HG02885 (cell line): Measurements from ENCODE around the gene THY1.
"Not testable (repeated sequence)": the region's sequence is repeated elsewhere in the genome, so short reads cannot be mapped to it uniquely, and the experiment has no call there.

Experiments
- ATAC-seq: cut with Tn5 transposase; IDR thresholded peaks from one replicate; pipeline ENCODE4 v1.9.1; 2021; ENCODE audit warnings: mild to moderate bottlenecking; ENCODE audit not compliant: unreplicated experiment, poor library complexity

THY1 gene

GRCh38 chr11:119446434-119446833 is 23.5 kb upstream of the THY1 start:
- no peak for ATAC-seq

- ATAC-seq, result no peak
These were observed 22.9 kb upstream of the THY1 start for GRCh38 chr11:119445850-119446249.

GRCh38 chr11:119445379-119445778 is 22.4 kb upstream of the THY1 start:
- no peak for ATAC-seq

GRCh38 chr11:119441898-119442243 is 18.9 kb upstream of the THY1 start:
- no peak for ATAC-seq

- no peak for ATAC-seq
These were observed 15.6 kb upstream of the THY1 start for GRCh38 chr11:119438599-119438998.

DNA sequence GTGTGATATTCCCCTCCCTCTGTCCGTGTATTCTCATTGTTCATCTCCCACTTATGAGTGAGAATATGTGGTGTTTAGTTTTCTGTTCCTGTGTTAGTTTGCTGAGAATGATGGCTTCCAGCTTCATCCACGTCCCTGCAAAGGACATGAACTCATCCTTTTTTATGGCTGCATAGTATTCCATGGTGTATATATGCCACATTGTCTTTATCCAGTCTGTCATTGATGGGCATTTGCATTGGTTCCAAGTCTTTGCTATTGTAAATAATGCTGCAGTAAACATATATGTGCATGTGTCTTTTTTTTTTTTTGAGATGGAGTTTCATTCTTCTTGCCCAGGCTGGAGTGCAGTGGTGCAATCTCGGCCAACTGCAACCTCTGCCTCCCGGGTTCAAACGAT is 14.5 kb upstream of the THY1 start:
- not testable (repeated sequence) for ATAC-seq

DNA sequence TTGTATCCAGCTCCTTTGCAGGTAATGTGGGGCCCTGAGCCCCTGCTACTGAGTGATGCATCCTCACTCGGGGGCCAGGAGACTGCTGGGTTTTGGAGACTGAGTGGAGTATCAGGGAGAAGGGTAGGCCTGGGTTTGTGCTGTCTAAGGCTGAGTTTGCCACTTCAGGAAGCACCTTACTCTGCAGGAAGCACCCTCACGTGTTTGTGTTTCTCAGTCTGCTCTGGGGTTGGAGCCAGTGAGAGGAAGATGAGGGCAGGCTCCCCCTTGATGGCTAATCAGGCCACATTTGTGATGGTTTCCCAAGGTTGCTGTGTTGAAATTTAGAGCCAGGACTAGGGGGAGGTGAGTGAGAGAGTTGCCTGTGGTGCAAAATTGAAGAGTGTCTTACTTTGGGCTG is 13.7 kb upstream of the THY1 start:
- ATAC-seq, result no peak

DNA sequence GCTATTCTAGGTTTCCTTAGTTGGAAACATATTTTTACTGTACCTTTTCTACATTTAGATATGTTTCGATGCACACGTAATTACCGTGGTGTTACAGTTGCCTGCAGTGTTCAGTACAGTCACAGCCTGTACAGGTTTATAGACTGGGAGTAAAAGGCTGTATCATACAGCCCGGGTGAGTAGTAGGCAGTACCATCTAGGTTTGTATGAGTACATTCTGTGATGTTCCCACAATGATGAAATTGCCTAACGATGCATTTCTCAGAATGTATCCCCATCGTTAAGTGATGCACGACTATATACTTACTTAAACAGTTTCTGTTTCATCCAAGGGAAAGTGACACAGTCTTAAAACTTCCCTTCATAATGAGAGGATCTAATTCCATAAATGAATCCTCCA is 13.1 kb upstream of the THY1 start:
- ATAC-seq, result no peak

DNA sequence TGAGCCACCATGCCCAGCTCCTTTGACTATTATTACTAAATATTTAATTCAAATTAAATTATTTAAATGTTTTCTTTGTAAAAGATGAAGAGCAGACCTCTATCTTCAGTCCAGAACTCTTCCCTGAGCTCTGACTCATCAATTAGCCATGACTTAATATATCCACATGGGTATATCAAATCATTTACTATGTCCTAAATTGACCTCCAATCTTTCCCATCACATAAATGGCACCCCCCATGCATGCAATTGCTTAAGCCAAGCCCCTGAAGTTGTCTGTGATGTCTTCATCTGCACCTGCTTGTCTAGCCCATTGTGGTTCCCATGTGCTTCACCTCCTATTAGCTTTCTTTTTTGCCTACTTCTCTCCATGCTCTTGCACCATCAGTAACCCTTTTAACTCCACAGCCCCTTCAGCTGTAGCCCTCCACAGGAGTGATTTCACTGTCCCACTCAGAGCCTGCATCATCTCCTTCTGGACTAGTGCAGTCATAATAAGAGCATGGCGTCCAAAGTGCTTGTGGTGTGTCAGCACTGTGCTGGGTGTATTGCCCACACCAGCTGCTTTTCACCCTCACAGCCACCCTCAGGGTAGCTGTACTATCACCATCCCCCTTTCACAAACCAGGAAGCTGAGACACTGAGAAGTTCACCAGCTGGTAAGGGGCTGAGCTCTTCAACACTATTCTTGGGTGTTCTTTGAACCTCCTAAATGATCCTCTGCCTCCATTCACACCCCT is 11.8 kb upstream of the THY1 start:
- no peak for ATAC-seq

DNA sequence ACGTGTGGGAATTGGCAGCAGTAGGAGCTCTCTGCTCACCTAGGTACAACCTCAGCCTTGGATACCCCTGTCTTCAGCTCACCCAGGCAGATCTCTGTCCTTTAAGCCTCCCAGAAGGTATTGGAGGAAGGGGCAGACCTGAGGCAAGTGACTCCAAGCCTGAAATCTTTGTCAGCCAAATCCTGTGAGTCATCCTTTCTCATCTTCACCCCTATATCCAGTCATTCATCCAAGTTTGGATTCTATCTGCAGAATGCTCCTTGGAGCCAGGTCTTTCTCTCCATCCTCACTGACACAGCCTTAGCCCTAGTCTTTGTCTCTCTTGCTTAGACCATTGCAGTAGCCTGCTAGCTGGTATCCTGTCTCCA is 10.4 kb upstream of the THY1 start:
- ATAC-seq, result no peak

DNA sequence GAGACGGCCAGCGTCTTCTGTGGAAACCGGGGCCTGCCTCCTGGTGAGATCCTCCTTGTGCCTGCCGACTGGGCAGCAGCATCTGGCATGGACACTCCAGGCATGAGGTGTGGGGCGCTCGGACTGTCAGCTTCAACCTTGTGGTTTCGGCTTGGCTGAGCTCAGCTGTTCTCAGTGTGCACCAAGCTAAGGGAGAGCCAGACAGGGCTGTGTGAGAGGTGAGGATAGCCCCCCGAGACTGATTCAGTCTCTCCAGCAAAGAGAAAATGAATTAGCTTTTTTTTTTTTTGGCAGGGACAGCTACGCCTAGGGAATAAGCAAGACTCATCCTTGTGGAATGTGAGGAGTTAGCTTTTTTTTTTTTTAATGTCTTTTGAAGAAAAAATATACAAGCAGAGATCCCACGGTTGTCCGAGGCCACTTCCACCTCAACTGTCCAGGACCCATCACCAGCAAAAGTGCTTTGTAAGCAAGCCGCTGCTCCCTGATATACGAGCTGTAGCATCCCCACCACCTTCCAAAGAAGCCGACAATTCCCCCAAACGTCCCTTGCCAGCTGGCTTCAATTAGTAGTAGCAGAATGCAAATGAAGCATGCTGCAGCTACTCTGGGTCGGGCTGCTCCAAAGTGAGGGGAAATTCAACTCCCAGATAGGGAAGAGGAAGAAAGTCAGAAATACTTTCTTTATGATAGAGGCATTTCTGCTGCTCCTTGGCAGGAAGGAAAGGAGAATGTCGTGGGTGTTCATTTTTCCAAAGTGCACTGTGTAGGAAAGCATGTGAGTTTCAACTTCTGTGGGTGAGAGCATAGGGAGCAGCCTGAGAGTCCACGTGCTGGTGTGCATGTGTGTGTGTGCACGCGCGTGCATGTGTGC is 9.7 kb upstream of the THY1 start:
- ATAC-seq, result no peak

DNA sequence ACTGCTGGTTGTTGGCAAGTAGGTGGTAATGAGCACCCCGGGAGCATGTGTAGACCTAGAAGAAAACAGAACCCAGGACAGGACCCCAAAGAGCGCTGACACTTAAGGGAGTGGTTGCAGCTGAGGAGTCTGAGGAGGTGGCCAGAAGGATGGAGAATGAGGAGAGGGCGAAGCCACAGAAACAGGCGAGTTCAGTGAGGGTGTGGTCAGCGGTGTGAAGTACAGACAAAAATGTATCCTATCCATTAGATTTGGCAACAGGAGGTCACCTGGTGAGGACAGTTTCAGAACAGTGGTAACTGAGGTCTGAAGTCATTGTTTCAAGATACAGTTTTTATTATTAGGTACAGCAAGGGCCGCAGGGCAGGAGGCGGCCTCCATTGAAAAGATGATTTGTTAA is 8.6 kb upstream of the THY1 start:
- no peak for ATAC-seq

DNA sequence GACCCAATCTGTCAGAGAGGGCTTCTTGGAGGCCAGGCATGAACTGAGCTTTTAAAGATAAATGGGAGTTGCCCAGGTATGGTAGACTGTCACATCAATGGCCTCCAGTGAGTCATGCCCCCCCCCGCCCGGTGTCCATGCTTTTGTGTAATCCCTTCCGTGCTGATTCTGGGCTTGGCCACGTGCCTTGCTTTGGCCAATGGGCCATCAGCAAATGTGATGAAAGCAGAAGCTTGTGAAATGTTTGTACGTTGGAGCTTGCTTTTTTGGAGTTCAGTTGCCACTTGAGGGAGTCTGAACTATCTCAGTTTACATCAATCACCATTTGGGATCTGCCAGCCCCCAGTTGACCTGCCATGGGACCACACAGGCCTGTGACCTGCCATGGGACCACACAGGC is 4.3 kb upstream of the THY1 start:
- no peak for ATAC-seq

DNA sequence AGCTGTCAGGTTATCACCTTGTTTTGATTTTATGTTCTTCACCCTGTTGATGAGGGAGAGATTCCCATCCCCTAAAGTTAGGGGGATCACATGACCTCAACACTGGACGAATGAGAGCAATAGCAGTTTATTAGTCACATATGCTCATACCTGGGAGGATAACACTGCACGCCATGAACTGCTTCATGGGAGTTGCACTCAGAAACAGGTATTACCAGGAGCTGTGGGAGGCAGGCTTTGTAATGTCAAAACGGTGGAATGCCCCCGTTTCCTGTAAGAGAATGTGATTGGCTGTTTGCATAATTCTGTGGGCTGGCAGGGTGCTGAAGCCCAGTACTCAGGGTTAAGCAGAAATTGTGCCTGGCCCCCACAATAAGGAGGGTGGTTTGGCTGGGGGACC is 3.2 kb upstream of the THY1 start:
- no peak for ATAC-seq

- ATAC-seq, result no peak
These were observed 1.8 kb upstream of the THY1 start for GRCh38 chr11:119424775-119425174.

DNA sequence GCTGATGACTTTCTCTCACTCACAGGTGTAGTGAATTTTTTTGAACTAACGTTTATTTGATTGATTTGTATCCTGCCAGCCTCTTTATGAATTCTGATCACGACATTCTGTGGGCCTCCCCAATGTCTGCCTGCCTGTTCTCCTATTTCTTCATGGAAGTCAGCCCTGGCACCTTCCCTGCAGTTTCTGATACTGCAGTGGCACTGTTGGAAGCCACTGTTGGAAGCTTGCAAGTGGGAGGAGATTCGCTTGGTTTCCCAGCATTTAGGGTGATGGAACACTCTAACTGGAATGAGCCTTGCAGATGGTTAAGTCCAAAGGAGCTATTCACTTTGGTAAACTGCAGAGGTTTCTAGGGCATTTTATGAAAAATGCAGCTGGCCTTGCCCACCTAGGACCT is 1.3 kb upstream of the THY1 start:
- ATAC-seq, result no peak

- no peak for ATAC-seq
These were observed 710 bp upstream of the THY1 start for GRCh38 chr11:119423509-119424254.

DNA sequence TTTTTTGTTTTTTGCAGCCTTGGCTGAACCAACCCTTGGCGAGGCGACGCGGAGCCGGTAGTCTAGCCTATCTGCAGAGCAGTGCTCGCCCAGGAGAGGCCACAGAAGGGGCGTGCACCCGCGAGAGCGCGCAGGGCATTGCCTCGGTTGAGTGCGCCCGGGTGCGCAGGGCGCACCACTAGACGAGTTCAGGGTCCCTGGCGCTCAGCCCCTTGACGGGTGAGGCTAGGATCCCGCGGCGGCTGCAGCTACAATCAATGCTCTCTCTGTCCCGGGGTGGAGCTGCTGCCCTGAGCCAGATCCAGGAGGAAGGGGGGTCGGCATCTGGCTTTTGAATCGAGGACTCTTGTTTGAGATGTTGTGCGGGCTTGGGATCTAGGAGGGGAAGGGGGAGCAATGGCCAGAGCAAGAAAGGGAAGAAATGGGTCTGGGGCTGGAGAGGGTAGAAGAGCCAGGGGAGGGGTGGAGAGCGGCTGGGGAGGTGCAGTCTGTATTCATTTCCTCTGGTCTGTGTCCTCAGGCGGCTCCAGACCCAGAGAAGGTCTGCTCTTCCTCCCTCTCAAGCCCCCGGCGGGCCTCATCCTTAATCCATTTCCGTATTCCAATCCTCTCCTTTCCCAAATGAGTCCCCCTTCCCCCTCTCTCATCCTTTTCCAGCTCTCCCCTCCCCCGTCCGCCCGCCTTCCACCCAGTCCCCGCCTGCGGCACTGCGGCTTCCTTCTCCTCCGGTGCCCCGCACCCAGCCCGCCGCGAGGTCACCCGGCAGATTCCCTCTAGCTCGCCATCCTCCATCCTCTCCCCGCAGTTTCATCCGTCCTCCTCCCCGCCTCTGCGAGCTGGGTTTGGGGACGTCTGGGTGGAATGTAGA is 797 bp downstream of the THY1 start:
- ATAC-seq, result no peak

DNA sequence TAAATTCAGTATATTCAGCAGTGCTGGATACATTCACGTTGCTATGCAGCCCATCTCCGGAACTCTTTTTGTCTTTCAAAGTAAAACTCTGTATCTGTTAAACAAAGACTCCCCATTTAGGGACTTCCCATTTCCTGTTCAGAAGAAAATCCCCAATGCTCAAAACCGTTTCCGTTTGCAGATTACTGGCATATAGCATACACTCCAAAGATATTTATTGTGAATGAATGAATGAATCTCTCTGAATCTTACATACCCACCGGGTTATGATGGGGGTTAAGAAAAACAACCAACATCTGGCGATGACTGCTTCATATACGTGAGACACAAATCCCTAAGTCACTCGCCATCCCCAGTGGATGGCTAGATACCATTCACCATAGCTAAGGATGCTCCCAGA is 1.6 kb downstream of the THY1 start:
- no peak for ATAC-seq

- no peak for ATAC-seq
These were observed 2.3 kb downstream of the THY1 start for GRCh38 chr11:119420631-119421030.
